ENCODE data around the gene ORMDL1. TPM values are rescaled to one million over a fixed set of nuclear protein-coding genes. Genes with fewer than 3 reads are reported as not detected.
"Not testable (repeated sequence)": the region's sequence is repeated elsewhere in the genome, so short reads cannot be mapped to it uniquely, and the experiment has no call there.

The ORMDL1 gene
- total and polyA plus RNA-seq, 2 experiments from 2014 or later = 50.5 to 84.2 TPM

DNA sequence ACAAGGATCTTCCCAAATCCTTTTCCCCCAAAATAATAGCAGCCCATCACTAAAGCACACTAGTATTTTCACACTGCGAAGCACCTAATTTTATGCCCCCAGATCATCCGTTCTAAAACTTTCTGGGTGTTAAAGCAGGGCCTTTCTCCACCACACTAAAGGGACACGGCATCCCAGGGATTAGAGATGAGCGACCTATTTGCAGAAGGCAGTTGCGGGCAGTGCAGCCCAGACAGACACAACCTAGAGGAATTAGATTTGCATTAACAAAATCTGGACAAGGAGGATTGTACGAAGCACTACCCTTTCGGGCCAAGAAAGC is 21.9 kb downstream of the ORMDL1 start:
- peaks cover 10% of the 10 kb centered on the region; the same call in 1 of the 2 replicates for H3K79me2 ChIP-seq (replicated peaks; ENCODE audit: insufficient read depth)
- H3K4me2 ChIP-seq = peak overlapping the region; percentile 86
- H3K4me3 Mint-ChIP-seq = peak overlapping the region; percentile 85
- peak overlapping the region; percentile 96 for H3K27ac ChIP-seq (ENCODE audit: low read depth)
- H3F3A ChIP-seq (replicated peaks; ENCODE audit: low read depth) = peaks cover 6% of the 10 kb centered on the region; the same call in 1 of the 2 replicates
- H3K27me3 Mint-ChIP-seq (ENCODE audit: insufficient read depth, low read depth, poor library complexity) = peaks cover 2% of the 10 kb centered on the region
- H3K9me3 Mint-ChIP-seq = no peaks in the 10 kb centered on the region
- H4K20me1 ChIP-seq (replicated peaks; ENCODE audit: insufficient read depth) = no peaks in the 10 kb centered on the region
- no peaks in the 10 kb centered on the region for H3K27me3 ChIP-seq (ENCODE audit: insufficient read depth)
- peaks cover 8% of the 10 kb centered on the region; the same call in 1 of the 2 replicates for H3K4me1 ChIP-seq (ENCODE audit: insufficient read depth)
- peaks cover 3% of the 10 kb centered on the region for H3K36me3 ChIP-seq (ENCODE audit: insufficient read depth)
- H3K36me3 Mint-ChIP-seq (ENCODE audit: low read depth) = peaks cover 11% of the 10 kb centered on the region
- no peaks in the 10 kb centered on the region for H3K4me1 Mint-ChIP-seq
- ATAC-seq (no peak), DNase-seq (ENCODE audit: low spot score) (no peak)
- H2AFZ ChIP-seq = peak overlapping the region; percentile 90
- TF ChIP-seq ZNF331 (CRISPR knock-in tag; IDR thresholded peaks at IDR 0.05; ENCODE audit: low read depth) (no peak), EZH2 (IDR thresholded peaks at IDR 0.05; ENCODE audit: low read depth, unreplicated experiment) (no peak), ZNF114 (CRISPR knock-in tag; IDR thresholded peaks at IDR 0.05) (no peak), CREB1 (CRISPR knock-in tag; IDR thresholded peaks at IDR 0.05; ENCODE audit: low read depth) (no peak), EZH2phosphoT487 (IDR thresholded peaks at IDR 0.05; ENCODE audit: unreplicated experiment) (no peak), JUNB (IDR thresholded peaks at IDR 0.05; ENCODE audit: unreplicated experiment) (no peak), POLR2AphosphoS5 (IDR thresholded peaks at IDR 0.05; ENCODE audit: low read depth) (no peak), STAT1 (IDR thresholded peaks at IDR 0.05; ENCODE audit: unreplicated experiment) (no peak), NANOG (IDR thresholded peaks at IDR 0.05; ENCODE audit: borderline replicate concordance) (no peak)
- TF ChIP-seq, protein P1, sequence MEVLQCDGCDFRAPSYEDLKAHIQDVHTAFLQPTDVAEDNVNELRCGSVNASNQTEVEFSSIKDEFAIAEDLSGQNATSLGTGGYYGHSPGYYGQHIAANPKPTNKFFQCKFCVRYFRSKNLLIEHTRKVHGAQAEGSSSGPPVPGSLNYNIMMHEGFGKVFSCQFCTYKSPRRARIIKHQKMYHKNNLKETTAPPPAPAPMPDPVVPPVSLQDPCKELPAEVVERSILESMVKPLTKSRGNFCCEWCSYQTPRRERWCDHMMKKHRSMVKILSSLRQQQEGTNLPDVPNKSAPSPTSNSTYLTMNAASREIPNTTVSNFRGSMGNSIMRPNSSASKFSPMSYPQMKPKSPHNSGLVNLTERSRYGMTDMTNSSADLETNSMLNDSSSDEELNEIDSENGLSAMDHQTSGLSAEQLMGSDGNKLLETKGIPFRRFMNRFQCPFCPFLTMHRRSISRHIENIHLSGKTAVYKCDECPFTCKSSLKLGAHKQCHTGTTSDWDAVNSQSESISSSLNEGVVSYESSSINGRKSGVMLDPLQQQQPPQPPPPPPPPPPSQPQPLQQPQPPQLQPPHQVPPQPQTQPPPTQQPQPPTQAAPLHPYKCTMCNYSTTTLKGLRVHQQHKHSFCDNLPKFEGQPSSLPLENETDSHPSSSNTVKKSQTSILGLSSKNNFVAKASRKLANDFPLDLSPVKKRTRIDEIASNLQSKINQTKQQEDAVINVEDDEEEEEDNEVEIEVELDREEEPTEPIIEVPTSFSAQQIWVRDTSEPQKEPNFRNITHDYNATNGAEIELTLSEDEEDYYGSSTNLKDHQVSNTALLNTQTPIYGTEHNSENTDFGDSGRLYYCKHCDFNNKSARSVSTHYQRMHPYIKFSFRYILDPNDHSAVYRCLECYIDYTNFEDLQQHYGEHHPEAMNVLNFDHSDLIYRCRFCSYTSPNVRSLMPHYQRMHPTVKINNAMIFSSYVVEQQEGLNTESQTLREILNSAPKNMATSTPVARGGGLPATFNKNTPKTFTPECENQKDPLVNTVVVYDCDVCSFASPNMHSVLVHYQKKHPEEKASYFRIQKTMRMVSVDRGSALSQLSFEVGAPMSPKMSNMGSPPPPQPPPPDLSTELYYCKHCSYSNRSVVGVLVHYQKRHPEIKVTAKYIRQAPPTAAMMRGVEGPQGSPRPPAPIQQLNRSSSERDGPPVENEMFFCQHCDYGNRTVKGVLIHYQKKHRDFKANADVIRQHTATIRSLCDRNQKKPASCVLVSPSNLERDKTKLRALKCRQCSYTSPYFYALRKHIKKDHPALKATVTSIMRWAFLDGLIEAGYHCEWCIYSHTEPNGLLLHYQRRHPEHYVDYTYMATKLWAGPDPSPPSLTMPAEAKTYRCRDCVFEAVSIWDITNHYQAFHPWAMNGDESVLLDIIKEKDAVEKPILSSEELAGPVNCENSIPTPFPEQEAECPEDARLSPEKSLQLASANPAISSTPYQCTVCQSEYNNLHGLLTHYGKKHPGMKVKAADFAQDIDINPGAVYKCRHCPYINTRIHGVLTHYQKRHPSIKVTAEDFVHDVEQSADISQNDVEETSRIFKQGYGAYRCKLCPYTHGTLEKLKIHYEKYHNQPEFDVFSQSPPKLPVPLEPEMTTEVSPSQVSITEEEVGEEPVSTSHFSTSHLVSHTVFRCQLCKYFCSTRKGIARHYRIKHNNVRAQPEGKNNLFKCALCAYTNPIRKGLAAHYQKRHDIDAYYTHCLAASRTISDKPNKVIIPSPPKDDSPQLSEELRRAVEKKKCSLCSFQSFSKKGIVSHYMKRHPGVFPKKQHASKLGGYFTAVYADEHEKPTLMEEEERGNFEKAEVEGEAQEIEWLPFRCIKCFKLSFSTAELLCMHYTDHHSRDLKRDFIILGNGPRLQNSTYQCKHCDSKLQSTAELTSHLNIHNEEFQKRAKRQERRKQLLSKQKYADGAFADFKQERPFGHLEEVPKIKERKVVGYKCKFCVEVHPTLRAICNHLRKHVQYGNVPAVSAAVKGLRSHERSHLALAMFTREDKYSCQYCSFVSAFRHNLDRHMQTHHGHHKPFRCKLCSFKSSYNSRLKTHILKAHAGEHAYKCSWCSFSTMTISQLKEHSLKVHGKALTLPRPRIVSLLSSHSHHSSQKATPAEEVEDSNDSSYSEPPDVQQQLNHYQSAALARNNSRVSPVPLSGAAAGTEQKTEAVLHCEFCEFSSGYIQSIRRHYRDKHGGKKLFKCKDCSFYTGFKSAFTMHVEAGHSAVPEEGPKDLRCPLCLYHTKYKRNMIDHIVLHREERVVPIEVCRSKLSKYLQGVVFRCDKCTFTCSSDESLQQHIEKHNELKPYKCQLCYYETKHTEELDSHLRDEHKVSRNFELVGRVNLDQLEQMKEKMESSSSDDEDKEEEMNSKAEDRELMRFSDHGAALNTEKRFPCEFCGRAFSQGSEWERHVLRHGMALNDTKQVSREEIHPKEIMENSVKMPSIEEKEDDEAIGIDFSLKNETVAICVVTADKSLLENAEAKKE (CRISPR knock-in tag; IDR thresholded peaks at IDR 0.05) = no peak
- TF ChIP-seq, protein P2, sequence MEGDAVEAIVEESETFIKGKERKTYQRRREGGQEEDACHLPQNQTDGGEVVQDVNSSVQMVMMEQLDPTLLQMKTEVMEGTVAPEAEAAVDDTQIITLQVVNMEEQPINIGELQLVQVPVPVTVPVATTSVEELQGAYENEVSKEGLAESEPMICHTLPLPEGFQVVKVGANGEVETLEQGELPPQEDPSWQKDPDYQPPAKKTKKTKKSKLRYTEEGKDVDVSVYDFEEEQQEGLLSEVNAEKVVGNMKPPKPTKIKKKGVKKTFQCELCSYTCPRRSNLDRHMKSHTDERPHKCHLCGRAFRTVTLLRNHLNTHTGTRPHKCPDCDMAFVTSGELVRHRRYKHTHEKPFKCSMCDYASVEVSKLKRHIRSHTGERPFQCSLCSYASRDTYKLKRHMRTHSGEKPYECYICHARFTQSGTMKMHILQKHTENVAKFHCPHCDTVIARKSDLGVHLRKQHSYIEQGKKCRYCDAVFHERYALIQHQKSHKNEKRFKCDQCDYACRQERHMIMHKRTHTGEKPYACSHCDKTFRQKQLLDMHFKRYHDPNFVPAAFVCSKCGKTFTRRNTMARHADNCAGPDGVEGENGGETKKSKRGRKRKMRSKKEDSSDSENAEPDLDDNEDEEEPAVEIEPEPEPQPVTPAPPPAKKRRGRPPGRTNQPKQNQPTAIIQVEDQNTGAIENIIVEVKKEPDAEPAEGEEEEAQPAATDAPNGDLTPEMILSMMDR (conservative IDR thresholded peaks at IDR 0.05; ENCODE audit: low read depth in 2 of 2) = no peak
- TF ChIP-seq, protein P3, sequence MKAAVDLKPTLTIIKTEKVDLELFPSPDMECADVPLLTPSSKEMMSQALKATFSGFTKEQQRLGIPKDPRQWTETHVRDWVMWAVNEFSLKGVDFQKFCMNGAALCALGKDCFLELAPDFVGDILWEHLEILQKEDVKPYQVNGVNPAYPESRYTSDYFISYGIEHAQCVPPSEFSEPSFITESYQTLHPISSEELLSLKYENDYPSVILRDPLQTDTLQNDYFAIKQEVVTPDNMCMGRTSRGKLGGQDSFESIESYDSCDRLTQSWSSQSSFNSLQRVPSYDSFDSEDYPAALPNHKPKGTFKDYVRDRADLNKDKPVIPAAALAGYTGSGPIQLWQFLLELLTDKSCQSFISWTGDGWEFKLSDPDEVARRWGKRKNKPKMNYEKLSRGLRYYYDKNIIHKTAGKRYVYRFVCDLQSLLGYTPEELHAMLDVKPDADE (IDR thresholded peaks at IDR 0.05) = no peak
- H3K9me2 ChIP-seq (ENCODE audit: insufficient read depth) = no peaks in the 10 kb centered on the region
- H3K27ac Mint-ChIP-seq = peak overlapping the region; percentile 94
- peak overlapping the region; percentile 75 for H3K4me3 ChIP-seq

DNA sequence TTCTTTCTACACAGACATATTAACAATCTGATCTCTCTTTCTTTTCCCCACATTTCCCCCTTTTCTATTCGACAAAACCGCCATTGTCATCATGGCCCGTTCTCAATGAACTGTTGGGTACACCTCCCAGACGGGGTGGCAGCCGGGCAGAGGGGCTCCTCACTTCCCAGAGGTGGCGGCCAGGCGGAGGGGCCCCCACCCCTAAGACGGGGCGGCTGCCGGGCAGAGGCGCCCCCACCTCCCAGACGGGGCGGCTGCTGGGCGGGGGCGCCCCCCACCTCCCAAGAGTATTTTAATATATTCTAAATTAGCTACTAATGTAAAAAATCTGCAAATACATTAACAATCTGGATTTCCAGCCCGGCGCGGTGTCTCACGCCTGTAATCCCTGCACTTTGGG is 24.0 kb downstream of the ORMDL1 start:
- H3K27ac Mint-ChIP-seq; H3K27ac ChIP-seq (ENCODE audit: low read depth); H3K4me1 ChIP-seq (ENCODE audit: insufficient read depth); H3K36me3 ChIP-seq (ENCODE audit: insufficient read depth); H4K20me1 ChIP-seq (replicated peaks; ENCODE audit: insufficient read depth); DNase-seq (ENCODE audit: low spot score); H3K27me3 ChIP-seq (ENCODE audit: insufficient read depth); H3K4me1 Mint-ChIP-seq; H3K9me3 Mint-ChIP-seq; H3F3A ChIP-seq (replicated peaks; ENCODE audit: low read depth); H2AFZ ChIP-seq; H3K4me2 ChIP-seq; H3K36me3 Mint-ChIP-seq (ENCODE audit: low read depth); H3K27me3 Mint-ChIP-seq (ENCODE audit: insufficient read depth, low read depth, poor library complexity); H3K4me3 Mint-ChIP-seq; H3K9me2 ChIP-seq (ENCODE audit: insufficient read depth); H3K4me3 ChIP-seq; ATAC-seq: not testable (repeated sequence)
- H3K79me2 ChIP-seq (replicated peaks; ENCODE audit: insufficient read depth) = peaks cover 10% of the 10 kb centered on the region; the same call in 1 of the 2 replicates

Measured in GM23338 (cell line).